SK-N-SH (cell line): ENCODE data around the gene GOT1. TPM values are rescaled to one million over a fixed set of nuclear protein-coding genes. Genes with fewer than 3 reads are reported as not detected.

Source experiments
- CTCF ChIA-PET: fragments of 300-600, 350-600 bp; formaldehyde crosslinking; extraction: SDS; loops from one replicate; lab custom pipeline; 2021; lab: Yijun Ruan, JAX
- POLR2A ChIA-PET: fragments of 350-600 bp; sonication (Branson Sonifier 250); formaldehyde crosslinking; extraction: SDS; loops from one replicate; lab custom pipeline; 2020; ENCODE audit warnings: antibody characterized with exemption, inconsistent platforms; lab: Yijun Ruan, JAX
- DNase-seq: peaks from one replicate; pipeline ENCODE4 v3.0.0; 2012
- H2AFZ ChIP-seq: fragments of 200-600 bp; sonication (generic); 2 replicates; pipeline ENCODE4 v1.8.1; 2016; ENCODE audit warnings: antibody characterized with exemption, mild to moderate bottlenecking, low read depth
- H3F3A ChIP-seq: fragments of 200-600 bp; sonication (generic); replicated peaks from 2 replicates; pipeline ENCODE3; 2016; ENCODE audit warnings: antibody characterized with exemption, mild to moderate bottlenecking; ENCODE audit not compliant: insufficient read depth
- H3K27ac ChIP-seq, 2 experiments: fragments of 200-500 bp in 1 of 2; fragments of 200-600 bp in 1 of 2; sonication (Bioruptor generic) in 1 of 2; sonication (generic), shearing (Covaris generic) in 1 of 2; 2 replicates each; pipeline versions ENCODE4 v1.5.1 to v1.6.1; 2014 to 2016; ENCODE audit warnings: low read depth in 2 of 2, inconsistent platforms in 1 of 2, low read length in 1 of 2, mild to moderate bottlenecking in 1 of 2, mixed read lengths in 1 of 2
- H3K27me3 ChIP-seq: fragments of 200-600 bp; sonication (generic), shearing (Covaris generic); 2 replicates; pipeline ENCODE4 v1.6.1; 2016; ENCODE audit warnings: mixed run types; ENCODE audit not compliant: insufficient read depth
- H3K36me3 ChIP-seq, 2 experiments: fragments of 200-500 bp in 1 of 2; fragments of 200-600 bp in 1 of 2; sonication (Bioruptor generic) in 1 of 2; sonication (generic) in 1 of 2; replicated peaks in 1 of 2; 2 replicates each; pipeline versions ENCODE3 to v1.5.1; 2014 to 2016; ENCODE audit warnings: low read length in 1 of 2, mild to moderate bottlenecking in 1 of 2; ENCODE audit not compliant: insufficient read depth in 2 of 2, control insufficient read depth in 1 of 2
- H3K4me1 ChIP-seq, 2 experiments: fragments of 200-500 bp in 1 of 2; fragments of 200-600 bp in 1 of 2; sonication (Bioruptor generic) in 1 of 2; sonication (generic), shearing (Covaris generic) in 1 of 2; 2 replicates each; pipeline versions ENCODE4 v1.5.1 to v1.6.1; 2014 to 2016; ENCODE audit warnings: low read depth in 1 of 2, low read length in 1 of 2, mixed run types in 1 of 2; ENCODE audit not compliant: insufficient read depth in 2 of 2, control insufficient read depth in 1 of 2
- H3K4me2 ChIP-seq: fragments of 200-600 bp; sonication (generic), shearing (Covaris generic); 2 replicates; pipeline ENCODE4 v1.6.1; 2017; ENCODE audit warnings: mixed run types
- H3K4me3 ChIP-seq, 2 experiments: fragments of 200-500 bp in 1 of 2; fragments of 200-600 bp in 1 of 2; sonication (Bioruptor generic) in 1 of 2; sonication (generic), shearing (Covaris generic) in 1 of 2; 2 replicates each; pipeline versions ENCODE4 v1.5.1 to v1.8.1; 2014 to 2016; ENCODE audit warnings: low read depth in 2 of 2, inconsistent platforms in 1 of 2, low read length in 1 of 2, mild to moderate bottlenecking in 1 of 2, mixed read lengths in 1 of 2, moderate library complexity in 1 of 2
- H3K79me2 ChIP-seq: fragments of 200-600 bp; sonication (generic); 2 replicates; pipeline ENCODE4 v1.8.1; 2017; ENCODE audit warnings: mild to moderate bottlenecking; ENCODE audit not compliant: insufficient read depth
- H3K9ac ChIP-seq: fragments of 200-600 bp; sonication (generic); 2 replicates; pipeline ENCODE4 v1.6.1; 2017; ENCODE audit warnings: mixed run types
- H3K9me2 ChIP-seq: fragments of 200-600 bp; sonication (generic); 2 replicates; pipeline ENCODE4 v1.6.1; 2017; ENCODE audit warnings: mixed run types
- H3K9me3 ChIP-seq: fragments of 200-600 bp; sonication (generic); 2 replicates; pipeline ENCODE4 v1.6.1; 2017; ENCODE audit warnings: mixed run types, mild to moderate bottlenecking, moderate library complexity
- H4K20me1 ChIP-seq: fragments of 200-600 bp; sonication (generic); 2 replicates; pipeline ENCODE4 v1.6.1; 2017; ENCODE audit warnings: mild to moderate bottlenecking, mixed run types; ENCODE audit not compliant: insufficient read depth
- GABPA ChIP-seq: IDR thresholded peaks from 2 replicates; pipeline ENCODE4 v1.4.0; 2012; ENCODE audit warnings: low read depth, mild to moderate bottlenecking
- JUND ChIP-seq: IDR thresholded peaks from 2 replicates; pipeline ENCODE4 v1.4.0; 2012
- RAD21 ChIP-seq: IDR thresholded peaks from 2 replicates; pipeline ENCODE4 v1.6.1; 2012; ENCODE audit warnings: mild to moderate bottlenecking, low read length
- RCOR1 ChIP-seq: fragments of 150-350 bp; IDR thresholded peaks from 2 replicates; pipeline ENCODE4 v1.6.1; 2017; ENCODE audit warnings: antibody characterized with exemption, low read length
- YY1 ChIP-seq: IDR thresholded peaks from 2 replicates; pipeline ENCODE4 v1.4.0; 2012; ENCODE audit warnings: low read depth, mild to moderate bottlenecking
- WGBS: methylation state at CpG from one replicate; pipeline ENCODE4 v1.1.6; 2017; ENCODE audit warnings: low lambda C conversion rate; 5-methylcytosine and 5-hydroxymethylcytosine counted together
- polyA plus RNA-seq, 3 experiments: library from polyadenylated mRNA; depleted of rRNA; stranded (reverse); fragments of >200 nt; gene quantifications; 2 replicates each; pipeline ENCODE4 v1.2.3, GENCODE V29; 2012
- TF ChIP-seq, protein P1 (sequence below): IDR thresholded peaks from 2 replicates; pipeline ENCODE4 v1.4.0; 2012; ENCODE audit warnings: low read depth, borderline replicate concordance
- TF ChIP-seq, protein P2 (sequence below): fragments of 150-350 bp; IDR thresholded peaks from 2 replicates; pipeline ENCODE4 v1.6.1; 2016; ENCODE audit warnings: mild to moderate bottlenecking, low read depth, low read length
- TF ChIP-seq, protein P3 (sequence below): IDR thresholded peaks from 2 replicates; pipeline ENCODE4 v1.4.0; 2012; ENCODE audit warnings: low read depth, borderline replicate concordance
- TF ChIP-seq, protein P4 (sequence below): IDR thresholded peaks from 2 replicates; pipeline ENCODE4 v1.6.1; 2012; ENCODE audit warnings: mild to moderate bottlenecking, low read depth, low read length, moderate library complexity

GOT1 gene
- polyA plus RNA-seq, 1 of the 3 experiments (the other 2 are of a cell fraction): 9.8 TPM

DNA sequence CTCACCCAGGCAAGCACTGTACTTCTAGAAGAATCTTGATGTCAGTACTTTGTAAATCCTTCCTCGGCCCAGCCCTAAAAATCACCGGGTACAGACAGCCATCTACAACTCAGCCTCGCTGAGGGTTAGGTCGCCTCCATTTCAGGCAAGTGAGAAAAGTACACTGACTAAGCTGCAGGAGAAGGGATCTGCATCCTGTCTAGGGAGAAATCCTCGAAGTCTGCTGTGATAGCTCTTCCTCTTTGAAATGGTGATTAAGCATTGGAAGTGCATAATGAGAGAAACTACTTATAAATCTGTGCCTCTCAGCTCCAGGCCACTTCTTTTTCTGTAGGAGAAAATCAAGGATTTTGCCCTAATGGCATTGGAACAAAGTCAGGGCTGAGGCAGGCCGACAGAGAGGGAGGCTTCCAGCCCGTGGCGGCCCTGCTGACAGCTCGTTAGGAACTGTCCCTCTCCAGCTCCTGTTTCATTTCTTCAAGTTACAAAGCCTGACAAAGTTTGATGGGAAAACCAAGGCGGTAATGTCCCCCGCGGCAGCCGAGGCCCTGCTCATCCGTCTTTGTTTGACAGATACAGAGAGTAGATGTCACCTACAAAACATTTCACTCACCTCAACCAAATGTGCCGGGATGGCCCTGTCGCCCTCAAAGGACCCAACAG, 14.1 kb upstream of the GOT1 start:
- WGBS: 47% methylated on average over 16 of the region's 16 CpGs
- Histone ChIP-seq H3F3A (no peaks in the 10 kb centered on the region), H3K79me2 (no peaks in the 10 kb centered on the region), H3K4me1 (no peaks in the 10 kb centered on the region), H3K27me3 (peaks cover 11% of the 10 kb centered on the region; the same call in 1 of the 2 replicates), H2AFZ (no peak overlapping the region), H3K4me3 (no peak overlapping the region), H4K20me1 (no peaks in the 10 kb centered on the region), H3K4me2 (no peak overlapping the region), H3K9me3 (no peaks in the 10 kb centered on the region), H3K9me2 (no peaks in the 10 kb centered on the region), H3K27ac (no peak overlapping the region), H3K36me3 (no peaks in the 10 kb centered on the region), H3K9ac (no peak overlapping the region)
- ChIA-PET CTCF (interaction anchor here (0.9 to 2.7 kb wide), 2 partner anchors 9 to 327 kb away, joined by 3 to 25 read pairs; no protein-coding TSS in a partner anchor), POLR2A (no interaction called here)
- no peak for DNase-seq
- TF ChIP-seq, protein P1, sequence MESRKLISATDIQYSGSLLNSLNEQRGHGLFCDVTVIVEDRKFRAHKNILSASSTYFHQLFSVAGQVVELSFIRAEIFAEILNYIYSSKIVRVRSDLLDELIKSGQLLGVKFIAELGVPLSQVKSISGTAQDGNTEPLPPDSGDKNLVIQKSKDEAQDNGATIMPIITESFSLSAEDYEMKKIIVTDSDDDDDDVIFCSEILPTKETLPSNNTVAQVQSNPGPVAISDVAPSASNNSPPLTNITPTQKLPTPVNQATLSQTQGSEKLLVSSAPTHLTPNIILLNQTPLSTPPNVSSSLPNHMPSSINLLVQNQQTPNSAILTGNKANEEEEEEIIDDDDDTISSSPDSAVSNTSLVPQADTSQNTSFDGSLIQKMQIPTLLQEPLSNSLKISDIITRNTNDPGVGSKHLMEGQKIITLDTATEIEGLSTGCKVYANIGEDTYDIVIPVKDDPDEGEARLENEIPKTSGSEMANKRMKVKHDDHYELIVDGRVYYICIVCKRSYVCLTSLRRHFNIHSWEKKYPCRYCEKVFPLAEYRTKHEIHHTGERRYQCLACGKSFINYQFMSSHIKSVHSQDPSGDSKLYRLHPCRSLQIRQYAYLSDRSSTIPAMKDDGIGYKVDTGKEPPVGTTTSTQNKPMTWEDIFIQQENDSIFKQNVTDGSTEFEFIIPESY: no peak
- TF ChIP-seq, protein P2, sequence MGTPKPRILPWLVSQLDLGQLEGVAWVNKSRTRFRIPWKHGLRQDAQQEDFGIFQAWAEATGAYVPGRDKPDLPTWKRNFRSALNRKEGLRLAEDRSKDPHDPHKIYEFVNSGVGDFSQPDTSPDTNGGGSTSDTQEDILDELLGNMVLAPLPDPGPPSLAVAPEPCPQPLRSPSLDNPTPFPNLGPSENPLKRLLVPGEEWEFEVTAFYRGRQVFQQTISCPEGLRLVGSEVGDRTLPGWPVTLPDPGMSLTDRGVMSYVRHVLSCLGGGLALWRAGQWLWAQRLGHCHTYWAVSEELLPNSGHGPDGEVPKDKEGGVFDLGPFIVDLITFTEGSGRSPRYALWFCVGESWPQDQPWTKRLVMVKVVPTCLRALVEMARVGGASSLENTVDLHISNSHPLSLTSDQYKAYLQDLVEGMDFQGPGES: no peak
- TF ChIP-seq JUND (no peak), YY1 (no peak), RCOR1 (no peak), RAD21 (no peak), GABPA (no peak)
- TF ChIP-seq, protein P3, sequence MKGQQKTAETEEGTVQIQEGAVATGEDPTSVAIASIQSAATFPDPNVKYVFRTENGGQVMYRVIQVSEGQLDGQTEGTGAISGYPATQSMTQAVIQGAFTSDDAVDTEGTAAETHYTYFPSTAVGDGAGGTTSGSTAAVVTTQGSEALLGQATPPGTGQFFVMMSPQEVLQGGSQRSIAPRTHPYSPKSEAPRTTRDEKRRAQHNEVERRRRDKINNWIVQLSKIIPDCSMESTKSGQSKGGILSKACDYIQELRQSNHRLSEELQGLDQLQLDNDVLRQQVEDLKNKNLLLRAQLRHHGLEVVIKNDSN: no peak
- TF ChIP-seq, protein P4, sequence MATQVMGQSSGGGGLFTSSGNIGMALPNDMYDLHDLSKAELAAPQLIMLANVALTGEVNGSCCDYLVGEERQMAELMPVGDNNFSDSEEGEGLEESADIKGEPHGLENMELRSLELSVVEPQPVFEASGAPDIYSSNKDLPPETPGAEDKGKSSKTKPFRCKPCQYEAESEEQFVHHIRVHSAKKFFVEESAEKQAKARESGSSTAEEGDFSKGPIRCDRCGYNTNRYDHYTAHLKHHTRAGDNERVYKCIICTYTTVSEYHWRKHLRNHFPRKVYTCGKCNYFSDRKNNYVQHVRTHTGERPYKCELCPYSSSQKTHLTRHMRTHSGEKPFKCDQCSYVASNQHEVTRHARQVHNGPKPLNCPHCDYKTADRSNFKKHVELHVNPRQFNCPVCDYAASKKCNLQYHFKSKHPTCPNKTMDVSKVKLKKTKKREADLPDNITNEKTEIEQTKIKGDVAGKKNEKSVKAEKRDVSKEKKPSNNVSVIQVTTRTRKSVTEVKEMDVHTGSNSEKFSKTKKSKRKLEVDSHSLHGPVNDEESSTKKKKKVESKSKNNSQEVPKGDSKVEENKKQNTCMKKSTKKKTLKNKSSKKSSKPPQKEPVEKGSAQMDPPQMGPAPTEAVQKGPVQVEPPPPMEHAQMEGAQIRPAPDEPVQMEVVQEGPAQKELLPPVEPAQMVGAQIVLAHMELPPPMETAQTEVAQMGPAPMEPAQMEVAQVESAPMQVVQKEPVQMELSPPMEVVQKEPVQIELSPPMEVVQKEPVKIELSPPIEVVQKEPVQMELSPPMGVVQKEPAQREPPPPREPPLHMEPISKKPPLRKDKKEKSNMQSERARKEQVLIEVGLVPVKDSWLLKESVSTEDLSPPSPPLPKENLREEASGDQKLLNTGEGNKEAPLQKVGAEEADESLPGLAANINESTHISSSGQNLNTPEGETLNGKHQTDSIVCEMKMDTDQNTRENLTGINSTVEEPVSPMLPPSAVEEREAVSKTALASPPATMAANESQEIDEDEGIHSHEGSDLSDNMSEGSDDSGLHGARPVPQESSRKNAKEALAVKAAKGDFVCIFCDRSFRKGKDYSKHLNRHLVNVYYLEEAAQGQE: no peak
